ENCODE measurements around the gene FBXL20.
A peak's percentile ranks its signal among the peaks of the same experiment; 100 is the strongest.
"Not testable (repeated sequence)": the region's sequence is repeated elsewhere in the genome, so short reads cannot be mapped to it uniquely, and the experiment has no call there.

Gene FBXL20

DNA sequence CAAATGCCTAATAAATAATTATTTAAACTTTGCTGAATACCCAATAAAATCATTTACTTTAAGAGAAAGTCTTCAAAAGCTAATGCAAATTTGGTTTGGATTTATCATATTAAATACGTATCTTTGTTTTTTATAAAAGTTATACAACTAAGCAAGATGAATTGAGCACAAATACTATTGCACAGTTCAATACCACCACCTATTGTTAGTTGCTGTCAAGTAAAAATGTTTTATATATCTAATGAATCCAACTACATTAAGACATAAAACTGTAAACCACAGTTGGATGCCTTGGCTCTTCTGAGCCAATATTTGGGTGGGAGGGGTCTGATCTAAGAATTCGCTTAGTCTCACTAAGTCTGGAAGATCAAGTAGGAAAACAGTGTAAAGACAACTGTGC is 7.7 kb downstream of the FBXL20 start:
- ChIA-PET CTCF (interaction anchor here (0.7 to 1.5 kb wide), 5 partner anchors 18 to 219 kb away, joined by 3 to 4 read pairs (median 3); no protein-coding TSS in a partner anchor), POLR2A (no interaction called here)
- TF ChIP-seq, protein P1, sequence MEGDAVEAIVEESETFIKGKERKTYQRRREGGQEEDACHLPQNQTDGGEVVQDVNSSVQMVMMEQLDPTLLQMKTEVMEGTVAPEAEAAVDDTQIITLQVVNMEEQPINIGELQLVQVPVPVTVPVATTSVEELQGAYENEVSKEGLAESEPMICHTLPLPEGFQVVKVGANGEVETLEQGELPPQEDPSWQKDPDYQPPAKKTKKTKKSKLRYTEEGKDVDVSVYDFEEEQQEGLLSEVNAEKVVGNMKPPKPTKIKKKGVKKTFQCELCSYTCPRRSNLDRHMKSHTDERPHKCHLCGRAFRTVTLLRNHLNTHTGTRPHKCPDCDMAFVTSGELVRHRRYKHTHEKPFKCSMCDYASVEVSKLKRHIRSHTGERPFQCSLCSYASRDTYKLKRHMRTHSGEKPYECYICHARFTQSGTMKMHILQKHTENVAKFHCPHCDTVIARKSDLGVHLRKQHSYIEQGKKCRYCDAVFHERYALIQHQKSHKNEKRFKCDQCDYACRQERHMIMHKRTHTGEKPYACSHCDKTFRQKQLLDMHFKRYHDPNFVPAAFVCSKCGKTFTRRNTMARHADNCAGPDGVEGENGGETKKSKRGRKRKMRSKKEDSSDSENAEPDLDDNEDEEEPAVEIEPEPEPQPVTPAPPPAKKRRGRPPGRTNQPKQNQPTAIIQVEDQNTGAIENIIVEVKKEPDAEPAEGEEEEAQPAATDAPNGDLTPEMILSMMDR (IDR thresholded peaks at IDR 0.05; ENCODE audit: control extremely low read depth, extremely low read depth, low read depth, missing control alignments): no peak
- no peak for DNase-seq (ENCODE audit: extremely low spot score)

DNA sequence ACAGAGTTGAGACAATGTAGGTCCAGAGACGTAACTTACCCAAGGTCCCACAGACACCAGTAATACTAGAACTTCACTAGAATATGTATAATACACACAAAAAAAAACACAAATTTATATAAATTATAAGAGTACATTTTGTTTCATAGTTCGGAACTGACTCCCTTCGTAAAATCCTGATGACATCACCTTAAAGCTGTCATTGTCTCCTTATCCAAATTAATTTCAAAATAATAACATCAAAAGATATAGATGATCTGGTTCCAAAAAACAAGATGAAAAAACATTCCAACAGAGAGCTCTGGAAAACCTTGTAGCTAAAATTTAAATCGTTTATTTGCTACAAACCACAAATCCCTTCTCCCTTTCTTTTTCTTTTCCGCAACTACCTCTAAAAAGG is 10.0 kb downstream of the FBXL20 start:
- CTCF ChIA-PET: interaction anchor here (1.2 kb wide), 1 partner anchor 155 kb away, joined by 3 read pairs; no protein-coding TSS in a partner anchor
- POLR2A ChIA-PET: no interaction called here
- TF ChIP-seq, protein P1 (IDR thresholded peaks at IDR 0.05; ENCODE audit: control extremely low read depth, extremely low read depth, low read depth, missing control alignments): no peak
- no peak for DNase-seq (ENCODE audit: extremely low spot score)

DNA sequence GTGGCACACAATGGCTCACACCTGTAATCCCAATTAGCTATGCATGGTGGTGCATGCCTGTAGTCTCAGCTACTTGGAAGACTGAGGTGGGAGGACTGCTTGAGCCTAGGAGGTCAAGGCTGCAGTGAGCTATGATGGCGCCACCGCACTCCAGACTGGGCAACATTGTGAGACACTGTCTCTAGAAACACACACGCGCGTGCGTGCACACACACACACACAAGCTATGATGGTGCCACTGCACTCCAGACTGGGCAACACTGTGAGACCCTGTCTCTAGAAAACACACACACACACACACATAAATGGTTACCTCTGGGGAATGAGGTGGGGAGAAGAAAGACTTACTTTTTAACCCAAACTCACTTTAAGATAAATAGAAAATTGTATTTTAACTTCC is 16.4 kb downstream of the FBXL20 start:
- CTCF ChIA-PET: interaction anchor here (1.3 kb wide), 1 partner anchor 19 kb away, joined by 5 read pairs; no protein-coding TSS in a partner anchor
- TF ChIP-seq, protein P1 (IDR thresholded peaks at IDR 0.05; ENCODE audit: control extremely low read depth, extremely low read depth, low read depth, missing control alignments): no peak
- no peak for DNase-seq (ENCODE audit: extremely low spot score)
- POLR2A ChIA-PET: no interaction called here

DNA sequence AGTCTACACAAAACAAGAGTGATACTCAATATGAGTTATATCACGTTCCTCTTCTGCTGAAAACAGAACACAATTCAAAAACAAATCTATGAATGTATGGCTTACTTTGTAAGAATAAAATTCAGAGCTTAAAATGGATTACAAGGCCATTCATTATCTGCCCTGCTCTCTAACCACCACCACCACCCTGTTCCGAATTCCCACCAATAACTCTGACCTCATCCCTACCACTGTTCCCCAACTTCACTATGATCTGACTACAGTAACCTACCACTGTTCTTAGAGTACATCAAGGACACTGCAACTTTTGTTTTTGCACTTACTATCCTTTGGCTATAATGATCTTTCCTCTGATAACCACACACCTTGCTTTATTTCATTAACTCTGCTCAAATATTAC is 21.3 kb downstream of the FBXL20 start:
- POLR2A ChIA-PET: interaction anchor here (0.6 kb wide), 1 partner anchor 480 kb away, joined by 9 read pairs; no protein-coding TSS in a partner anchor
- CTCF ChIA-PET: interaction anchor here (0.7 to 1.0 kb wide), 2 partner anchors 58 to 242 kb away, joined by 3 read pairs; no protein-coding TSS in a partner anchor
- TF ChIP-seq, protein P1 (IDR thresholded peaks at IDR 0.05; ENCODE audit: control extremely low read depth, extremely low read depth, low read depth, missing control alignments): no peak
- DNase-seq (ENCODE audit: extremely low spot score): no peak

DNA sequence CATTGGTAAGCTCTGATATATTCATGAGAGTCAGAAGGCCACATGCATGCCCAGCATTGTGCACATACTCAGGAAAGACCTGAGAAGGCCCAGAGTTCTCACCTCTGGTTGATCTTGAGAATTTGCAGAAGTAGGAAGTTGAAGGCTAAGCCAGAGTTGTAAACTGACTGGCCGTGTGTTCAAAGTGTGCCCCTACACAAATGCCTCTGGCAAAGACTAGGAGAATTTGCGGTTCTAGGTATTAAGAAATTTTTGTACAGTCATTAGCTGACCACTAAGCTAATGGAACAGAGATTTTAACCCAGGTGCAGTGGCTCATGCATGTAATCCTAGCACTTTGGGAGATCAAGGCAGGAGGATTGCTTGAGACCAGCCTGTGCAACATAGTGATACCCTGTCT is 25.0 kb downstream of the FBXL20 start:
- TF ChIP-seq, protein P1 (IDR thresholded peaks at IDR 0.05; ENCODE audit: control extremely low read depth, extremely low read depth, low read depth, missing control alignments): no peak
- peak; percentile 31 for DNase-seq (ENCODE audit: extremely low spot score)
- POLR2A ChIA-PET: no interaction called here
- CTCF ChIA-PET: interaction anchor here (0.7 to 1.6 kb wide), 7 partner anchors 10 to 136 kb away, joined by 3 read pairs; no protein-coding TSS in a partner anchor

DNA sequence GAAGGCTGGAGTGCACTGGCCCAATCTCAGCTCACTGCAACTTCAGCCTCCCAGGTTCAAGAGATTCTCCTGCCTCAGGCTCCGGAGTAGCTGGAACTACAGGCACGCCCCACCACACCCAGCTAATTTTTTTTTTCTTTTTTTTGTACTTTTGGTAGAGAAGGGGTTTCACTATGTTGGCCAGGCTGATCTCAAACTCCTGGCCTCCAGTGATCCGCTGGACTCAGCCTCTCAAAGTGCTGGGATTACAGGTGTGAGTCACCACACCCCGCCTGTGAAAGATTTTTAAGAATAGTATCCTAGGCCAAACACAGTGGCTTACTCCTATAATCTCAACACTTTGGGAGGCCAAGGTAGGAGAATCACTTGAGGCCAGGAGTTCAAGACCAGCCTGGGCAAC is 33.6 kb downstream of the FBXL20 start:
- DNase-seq (ENCODE audit: extremely low spot score); POLR2A ChIA-PET; CTCF ChIA-PET: not testable (repeated sequence)

DNA sequence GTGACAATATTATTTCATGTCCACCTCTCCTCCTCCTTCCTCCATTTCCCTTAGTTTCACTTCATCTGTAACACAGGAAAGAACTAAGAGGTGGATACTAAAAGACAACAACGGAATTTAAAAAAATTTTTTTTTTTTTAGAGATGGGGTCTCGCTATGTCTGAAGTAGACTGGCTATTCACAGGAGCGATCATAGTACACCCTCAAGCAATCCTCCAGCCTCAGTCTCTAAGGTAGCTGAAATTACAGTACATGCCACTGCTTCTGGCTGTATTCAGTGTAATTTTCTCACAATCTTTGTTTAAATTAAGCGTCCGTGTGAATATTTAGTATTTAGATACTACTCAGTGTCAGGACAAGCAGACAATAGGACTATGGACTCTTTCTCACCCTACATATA is 35.6 kb downstream of the FBXL20 start:
- POLR2A ChIA-PET: no interaction called here
- DNase-seq (ENCODE audit: extremely low spot score): no peak
- CTCF ChIA-PET: interaction anchor here (1.5 kb wide), 1 partner anchor 19 kb away, joined by 5 read pairs; no protein-coding TSS in a partner anchor
- TF ChIP-seq, protein P1 (IDR thresholded peaks at IDR 0.05; ENCODE audit: control extremely low read depth, extremely low read depth, low read depth, missing control alignments): no peak

Data from GM10248 (cell line).